Activated T-cell treated with anti-CD3 and anti-CD28 coated beads, Interleukin-2, amount 50 U/mL, for 24 hours (primary cell): ENCODE data around the gene PLK1.

Experiments used
- DNase-seq: peaks from one replicate; pipeline ENCODE4 v3.0.0-alpha.2; 2020
- H3K27ac Mint-ChIP-seq: 2 replicates; pipeline ENCODE4 v1.8.0; 2020; ENCODE audit warnings: mild to moderate bottlenecking, mixed read lengths
- H3K27me3 Mint-ChIP-seq: 2 replicates; pipeline ENCODE4 v1.8.0; 2020; ENCODE audit warnings: mixed read lengths
- H3K36me3 Mint-ChIP-seq: 2 replicates; pipeline ENCODE4 v1.8.0; 2020; ENCODE audit warnings: low read depth, mixed read lengths
- H3K4me1 Mint-ChIP-seq: 2 replicates; pipeline ENCODE4 v1.8.0; 2020; ENCODE audit warnings: low read depth, mixed read lengths
- H3K4me3 Mint-ChIP-seq: 2 replicates; pipeline ENCODE4 v1.8.0; 2020; ENCODE audit warnings: mild to moderate bottlenecking, moderate library complexity, mixed read lengths
- H3K9me3 Mint-ChIP-seq: 2 replicates; pipeline ENCODE4 v1.8.0; 2020; ENCODE audit warnings: mixed read lengths

The PLK1 gene

DNA sequence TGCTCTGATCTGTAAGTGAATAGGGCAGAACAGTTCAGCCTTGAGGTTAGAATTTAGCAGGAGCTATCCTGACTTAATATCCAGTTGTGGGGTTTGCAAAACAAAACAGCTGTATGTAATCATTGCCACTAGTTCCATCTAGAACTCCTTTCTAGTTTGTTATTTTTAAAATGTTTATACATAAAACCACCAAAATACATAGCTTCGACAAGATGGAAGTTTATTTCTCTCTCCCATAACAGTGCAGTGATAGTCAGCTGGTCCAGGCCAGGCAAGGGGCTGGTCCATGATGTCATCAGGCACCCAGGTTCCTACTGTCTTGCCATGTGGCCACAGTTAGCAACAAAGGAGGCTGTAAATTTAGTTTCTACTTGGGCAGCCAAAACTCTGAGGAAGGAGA is 10.5 kb upstream of the PLK1 start:
- no peak for DNase-seq
- peaks cover 94% of the 10 kb centered on the region for H3K36me3 Mint-ChIP-seq
- no peak overlapping the region for H3K27ac Mint-ChIP-seq
- no peaks in the 10 kb centered on the region for H3K9me3 Mint-ChIP-seq
- H3K4me3 Mint-ChIP-seq: no peak overlapping the region
- peaks cover 32% of the 10 kb centered on the region for H3K4me1 Mint-ChIP-seq
- no peaks in the 10 kb centered on the region for H3K27me3 Mint-ChIP-seq

DNA sequence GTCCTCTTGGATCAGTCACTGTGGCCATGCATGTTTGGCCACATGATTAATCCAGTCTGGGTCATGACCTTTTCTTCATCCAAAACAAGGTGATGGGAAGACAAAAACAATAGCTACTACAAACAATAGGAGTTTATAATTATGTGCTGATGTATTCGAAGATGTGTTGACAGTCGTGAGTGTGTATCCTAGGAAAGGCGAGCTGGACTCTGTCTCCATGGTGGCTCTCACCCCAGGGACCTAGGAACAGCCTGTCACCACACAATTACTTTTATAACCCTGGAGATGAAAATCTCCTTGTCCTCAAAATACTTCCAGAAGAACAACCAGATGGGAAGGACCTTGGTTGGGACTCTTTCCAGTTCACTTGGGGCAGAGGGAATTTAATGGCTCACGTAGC is 9.8 kb upstream of the PLK1 start:
- H3K27ac Mint-ChIP-seq: no peak overlapping the region
- peaks cover 95% of the 10 kb centered on the region for H3K36me3 Mint-ChIP-seq
- no peaks in the 10 kb centered on the region for H3K9me3 Mint-ChIP-seq
- no peak for DNase-seq
- H3K4me1 Mint-ChIP-seq: peaks cover 28% of the 10 kb centered on the region
- H3K4me3 Mint-ChIP-seq: no peak overlapping the region
- H3K27me3 Mint-ChIP-seq: no peaks in the 10 kb centered on the region

DNA sequence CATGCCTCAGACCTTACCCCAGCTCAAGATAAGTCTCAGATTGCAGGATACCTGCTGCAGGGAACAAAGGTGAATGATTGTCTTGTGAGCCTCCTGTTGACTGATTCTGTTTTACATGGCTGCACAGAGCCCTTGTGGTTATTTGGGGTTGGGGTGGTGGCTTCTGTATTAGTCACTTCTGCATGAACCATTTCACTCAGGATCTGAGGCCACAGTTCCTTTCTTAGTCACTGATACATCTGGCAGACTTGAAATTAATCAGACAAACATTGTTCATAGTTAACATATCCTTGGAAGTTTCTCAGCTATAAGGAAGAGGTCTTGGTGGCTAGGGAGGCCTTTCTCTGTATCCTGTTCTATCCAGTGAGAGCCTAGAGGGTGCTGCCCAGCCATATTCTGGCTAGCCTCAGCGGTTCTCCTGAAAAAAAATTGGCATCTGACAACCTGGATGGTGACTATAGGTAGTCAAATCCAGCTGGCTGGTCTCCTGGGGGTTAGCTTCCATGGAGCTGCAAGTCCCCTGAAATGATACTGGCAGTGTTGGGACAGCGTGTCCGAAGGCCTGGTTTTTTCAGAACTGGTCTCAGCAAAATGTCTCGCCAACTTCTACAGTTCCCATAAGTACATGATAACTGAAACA is 8.4 kb upstream of the PLK1 start:
- Mint-ChIP-seq H3K9me3 (no peaks in the 10 kb centered on the region), H3K27ac (peak overlapping the region; percentile 79), H3K4me3 (no peak overlapping the region), H3K27me3 (no peaks in the 10 kb centered on the region), H3K4me1 (peaks cover 25% of the 10 kb centered on the region), H3K36me3 (peaks cover 94% of the 10 kb centered on the region)
- peak; percentile 45 for DNase-seq

DNA sequence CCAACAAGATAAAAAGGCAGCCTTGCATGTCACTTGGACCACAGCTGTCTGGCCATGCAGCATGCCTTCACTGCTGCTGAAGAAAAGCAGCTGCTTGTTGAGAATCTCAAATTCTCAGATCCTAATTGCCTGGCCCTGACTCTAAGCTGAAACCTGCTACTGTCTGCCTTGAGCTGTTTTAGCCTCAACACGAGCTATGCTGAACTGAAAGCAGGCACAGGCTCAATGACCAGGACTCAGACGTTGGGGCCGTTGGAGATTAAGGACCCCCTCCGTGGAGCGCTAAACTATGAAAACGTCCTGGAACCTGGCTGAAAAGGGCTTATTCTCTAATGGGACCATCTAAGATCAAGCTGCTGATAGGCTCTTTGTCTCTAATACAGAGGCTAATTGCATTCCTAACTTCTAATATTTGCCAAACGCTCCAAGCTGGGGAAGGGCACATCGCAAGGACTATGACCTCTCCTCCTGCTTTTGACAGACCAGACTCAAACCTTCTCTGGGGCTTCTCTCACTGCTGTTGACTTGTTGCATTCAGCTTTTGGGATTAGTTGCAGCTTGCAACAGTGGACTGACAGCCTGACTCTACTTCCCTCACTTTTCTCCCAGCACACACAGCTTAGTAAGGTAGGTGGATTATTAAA is 4.6 kb upstream of the PLK1 start:
- Mint-ChIP-seq H3K4me3 (no peak overlapping the region), H3K27me3 (no peaks in the 10 kb centered on the region), H3K36me3 (peaks cover 66% of the 10 kb centered on the region), H3K27ac (no peak overlapping the region), H3K4me1 (peaks cover 28% of the 10 kb centered on the region), H3K9me3 (no peaks in the 10 kb centered on the region)
- no peak for DNase-seq

DNA sequence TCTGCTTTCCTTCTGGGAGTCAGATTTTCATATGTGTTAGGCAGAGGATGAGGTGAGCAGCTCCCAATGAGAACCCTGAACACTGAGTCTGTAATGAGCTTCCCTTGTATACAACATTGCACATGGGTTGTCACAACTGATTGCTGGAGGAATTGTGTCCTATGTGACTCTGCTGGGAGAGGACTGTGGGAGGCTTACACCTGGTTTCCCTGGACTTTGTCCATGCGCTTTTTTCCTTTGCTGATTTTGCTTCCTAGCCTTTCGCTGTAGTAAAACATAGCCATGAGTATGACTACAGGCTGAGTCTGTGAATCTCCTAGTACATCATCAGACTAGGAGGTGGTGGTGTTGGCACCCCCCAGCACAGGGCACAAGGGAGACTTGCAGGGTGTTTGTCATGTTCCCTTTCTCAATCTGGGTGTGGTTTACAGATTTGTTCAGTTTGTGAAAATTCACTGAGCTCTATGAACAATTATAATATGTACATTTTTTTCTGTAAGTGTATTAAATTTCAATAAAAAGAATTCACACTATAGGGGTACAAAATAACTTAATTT is 1.7 kb upstream of the PLK1 start:
- Mint-ChIP-seq H3K36me3 (peaks cover 68% of the 10 kb centered on the region), H3K27ac (no peak overlapping the region)

DNA sequence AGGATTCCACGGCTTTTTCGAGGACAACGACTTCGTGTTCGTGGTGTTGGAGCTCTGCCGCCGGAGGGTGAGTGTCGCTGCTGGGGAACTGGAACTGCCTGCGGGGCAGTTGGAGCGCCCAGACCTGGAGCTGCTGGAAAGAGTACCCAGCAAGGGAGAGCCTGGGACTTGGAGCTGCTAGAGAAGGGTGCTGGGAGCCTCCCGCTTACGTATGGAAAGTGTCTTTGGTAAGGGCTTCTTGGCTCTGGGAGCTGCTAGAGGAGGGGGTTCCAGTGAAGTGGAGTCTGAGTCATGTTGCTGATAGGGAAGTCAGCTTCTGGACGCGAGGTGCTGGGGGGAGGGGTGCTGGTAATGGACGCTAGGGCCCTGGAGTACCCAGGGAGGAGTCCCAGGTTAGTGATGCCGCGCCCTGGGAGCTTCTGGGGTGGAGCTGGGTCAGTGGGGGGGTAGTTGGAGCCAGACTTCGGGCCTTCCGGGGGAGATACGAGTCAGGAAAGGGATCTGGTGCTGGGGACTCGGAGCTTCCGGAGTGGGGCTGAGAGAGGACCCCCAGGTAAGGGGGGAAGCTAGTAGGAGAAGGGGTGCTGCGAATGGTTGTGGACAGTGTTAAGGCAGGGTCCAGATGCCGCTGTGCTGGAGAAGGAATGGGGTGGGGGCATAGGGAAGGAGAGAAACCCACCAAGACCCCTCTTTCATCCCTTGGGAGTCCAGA is 741 bp downstream of the PLK1 start:
- H3K9me3 Mint-ChIP-seq: no peaks in the 10 kb centered on the region
- no peaks in the 10 kb centered on the region for H3K27me3 Mint-ChIP-seq
- peak overlapping the region; percentile 88 for H3K4me3 Mint-ChIP-seq
- H3K4me1 Mint-ChIP-seq: peaks cover 18% of the 10 kb centered on the region
- peak overlapping the region; percentile 53 for H3K27ac Mint-ChIP-seq
- peaks cover 71% of the 10 kb centered on the region for H3K36me3 Mint-ChIP-seq
- no peak for DNase-seq

More for the DNA sequence above, 1.7 kb upstream of the PLK1 start:
- no peak for DNase-seq
- Mint-ChIP-seq H3K4me1 (peaks cover 18% of the 10 kb centered on the region), H3K4me3 (no peak overlapping the region), H3K27me3 (no peaks in the 10 kb centered on the region), H3K9me3 (no peaks in the 10 kb centered on the region)

DNA sequence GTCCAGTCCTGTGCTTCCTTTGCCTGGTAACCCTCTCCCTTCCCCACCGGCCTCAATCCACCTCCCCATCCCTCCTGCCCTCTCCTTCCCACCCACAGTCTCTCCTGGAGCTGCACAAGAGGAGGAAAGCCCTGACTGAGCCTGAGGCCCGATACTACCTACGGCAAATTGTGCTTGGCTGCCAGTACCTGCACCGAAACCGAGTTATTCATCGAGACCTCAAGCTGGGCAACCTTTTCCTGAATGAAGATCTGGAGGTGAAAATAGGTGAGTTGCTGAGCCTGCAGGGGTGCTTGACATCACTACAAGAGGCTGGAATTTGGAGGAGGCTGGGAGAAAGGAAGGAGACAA is 1.3 kb downstream of the PLK1 start:
- Mint-ChIP-seq H3K9me3 (no peaks in the 10 kb centered on the region), H3K27ac (no peak overlapping the region), H3K27me3 (no peaks in the 10 kb centered on the region), H3K4me3 (peak overlapping the region; percentile 88), H3K4me1 (peaks cover 18% of the 10 kb centered on the region), H3K36me3 (peaks cover 69% of the 10 kb centered on the region)
- no peak for DNase-seq

DNA sequence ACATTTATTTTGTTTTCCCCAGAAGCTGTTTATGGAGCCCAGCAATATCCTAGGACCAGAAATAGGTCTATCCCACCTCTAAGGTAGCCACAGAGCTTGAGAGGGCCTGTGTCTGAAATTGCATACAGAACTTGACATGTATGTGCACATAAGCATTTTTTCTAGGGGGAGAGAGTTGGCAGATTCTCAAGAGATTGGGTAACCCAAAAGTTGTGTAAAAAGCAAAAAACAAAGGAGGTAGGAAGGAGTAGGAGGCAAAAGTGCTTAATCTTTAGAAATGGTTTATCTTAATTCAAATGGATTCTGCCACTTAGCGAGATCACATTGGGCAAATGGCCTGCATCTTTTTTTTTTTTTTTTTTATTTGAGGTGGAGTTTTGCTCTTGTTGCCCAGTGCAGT is 3.5 kb downstream of the PLK1 start:
- no peak overlapping the region for H3K4me3 Mint-ChIP-seq
- no peaks in the 10 kb centered on the region for H3K9me3 Mint-ChIP-seq
- no peak for DNase-seq
- peaks cover 18% of the 10 kb centered on the region for H3K4me1 Mint-ChIP-seq
- peaks cover 80% of the 10 kb centered on the region for H3K36me3 Mint-ChIP-seq
- no peak overlapping the region for H3K27ac Mint-ChIP-seq
- H3K27me3 Mint-ChIP-seq: no peaks in the 10 kb centered on the region

DNA sequence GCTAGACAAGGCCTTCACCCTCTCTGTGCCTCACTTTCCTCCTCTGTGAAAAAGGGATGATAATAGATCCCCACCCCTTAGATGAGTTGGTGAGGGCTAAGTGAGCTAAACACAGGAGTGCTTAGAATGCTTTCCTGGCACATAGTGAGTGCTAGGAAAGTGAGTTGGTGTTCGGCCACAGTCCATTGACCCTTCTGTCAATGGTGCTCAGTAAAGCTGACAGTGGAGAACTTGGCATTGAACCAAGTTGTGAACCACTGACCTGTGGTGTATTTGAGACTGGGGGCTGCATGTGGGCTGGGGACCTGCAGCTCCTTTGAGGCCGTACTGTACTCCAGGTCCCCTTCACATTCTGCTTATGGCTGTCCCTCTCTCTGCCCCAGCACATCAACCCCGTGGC is 4.8 kb downstream of the PLK1 start:
- DNase-seq: no peak
- H3K36me3 Mint-ChIP-seq: peaks cover 93% of the 10 kb centered on the region
- H3K27me3 Mint-ChIP-seq: no peaks in the 10 kb centered on the region
- H3K4me1 Mint-ChIP-seq: peaks cover 12% of the 10 kb centered on the region
- no peak overlapping the region for H3K27ac Mint-ChIP-seq
- no peaks in the 10 kb centered on the region for H3K9me3 Mint-ChIP-seq
- no peak overlapping the region for H3K4me3 Mint-ChIP-seq

DNA sequence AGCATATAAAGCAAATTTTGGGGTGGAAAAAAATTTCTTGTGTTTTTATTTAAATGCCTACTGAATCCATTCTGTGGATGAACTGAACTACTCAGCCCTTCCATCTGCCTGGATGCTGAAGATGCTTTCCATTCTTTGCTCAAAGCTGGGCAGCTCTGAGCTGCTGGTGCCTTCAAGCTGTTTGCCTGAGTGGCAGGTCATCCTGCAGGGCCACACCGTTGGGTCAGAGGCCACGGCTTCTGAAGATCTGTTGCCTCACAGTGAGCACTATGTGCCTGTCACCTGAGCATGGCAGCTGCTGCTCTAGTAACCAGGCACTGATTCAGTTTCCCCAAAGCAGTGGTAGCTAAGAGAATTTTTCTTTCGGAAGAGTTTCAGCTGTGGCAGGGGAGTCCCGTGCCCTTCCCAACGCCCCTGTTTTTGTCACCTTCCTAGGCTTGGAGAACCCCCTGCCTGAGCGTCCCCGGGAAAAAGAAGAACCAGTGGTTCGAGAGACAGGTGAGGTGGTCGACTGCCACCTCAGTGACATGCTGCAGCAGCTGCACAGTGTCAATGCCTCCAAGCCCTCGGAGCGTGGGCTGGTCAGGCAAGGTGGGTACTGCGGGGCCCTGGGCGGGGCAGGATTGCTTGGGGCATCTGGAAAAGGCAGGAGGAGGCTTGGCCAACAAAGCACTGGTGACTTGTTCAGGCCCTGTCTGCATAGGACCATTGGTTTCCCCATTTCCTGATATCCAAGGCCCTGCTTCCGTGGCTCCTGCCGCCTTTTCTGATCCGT is 8.5 kb downstream of the PLK1 start:
- Mint-ChIP-seq H3K4me3 (no peak overlapping the region), H3K27me3 (no peaks in the 10 kb centered on the region), H3K27ac (no peak overlapping the region)

DNA sequence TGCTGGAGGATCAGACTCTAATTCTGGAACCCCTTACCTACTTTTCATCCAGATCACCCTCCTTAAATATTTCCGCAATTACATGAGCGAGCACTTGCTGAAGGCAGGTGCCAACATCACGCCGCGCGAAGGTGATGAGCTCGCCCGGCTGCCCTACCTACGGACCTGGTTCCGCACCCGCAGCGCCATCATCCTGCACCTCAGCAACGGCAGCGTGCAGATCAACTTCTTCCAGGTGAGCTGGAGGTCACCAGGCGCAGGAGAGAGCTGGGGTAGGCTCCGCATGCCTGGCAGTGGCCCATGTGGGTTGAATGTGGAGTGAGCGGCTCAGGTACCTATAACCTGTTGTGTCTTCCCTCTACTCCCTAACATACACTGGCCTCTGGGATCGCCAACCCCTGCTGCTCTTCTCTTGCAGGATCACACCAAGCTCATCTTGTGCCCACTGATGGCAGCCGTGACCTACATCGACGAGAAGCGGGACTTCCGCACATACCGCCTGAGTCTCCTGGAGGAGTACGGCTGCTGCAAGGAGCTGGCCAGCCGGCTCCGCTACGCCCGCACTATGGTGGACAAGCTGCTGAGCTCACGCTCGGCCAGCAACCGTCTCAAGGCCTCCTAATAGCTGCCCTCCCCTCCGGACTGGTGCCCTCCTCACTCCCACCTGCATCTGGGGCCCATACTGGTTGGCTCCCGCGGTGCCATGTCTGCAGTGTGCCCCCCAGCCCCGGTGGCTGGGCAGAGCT is 10.9 kb downstream of the PLK1 start:
- Mint-ChIP-seq H3K4me3 (no peak overlapping the region), H3K36me3 (peaks cover 74% of the 10 kb centered on the region), H3K9me3 (no peaks in the 10 kb centered on the region), H3K4me1 (peaks cover under 1% of the 10 kb centered on the region), H3K27ac (no peak overlapping the region), H3K27me3 (peaks cover 4% of the 10 kb centered on the region)
- DNase-seq: no peak

More for the DNA sequence above, 8.5 kb downstream of the PLK1 start:
- H3K36me3 Mint-ChIP-seq: peaks cover 95% of the 10 kb centered on the region
- H3K4me1 Mint-ChIP-seq: no peaks in the 10 kb centered on the region
- DNase-seq: no peak
- H3K9me3 Mint-ChIP-seq: no peaks in the 10 kb centered on the region

DNA sequence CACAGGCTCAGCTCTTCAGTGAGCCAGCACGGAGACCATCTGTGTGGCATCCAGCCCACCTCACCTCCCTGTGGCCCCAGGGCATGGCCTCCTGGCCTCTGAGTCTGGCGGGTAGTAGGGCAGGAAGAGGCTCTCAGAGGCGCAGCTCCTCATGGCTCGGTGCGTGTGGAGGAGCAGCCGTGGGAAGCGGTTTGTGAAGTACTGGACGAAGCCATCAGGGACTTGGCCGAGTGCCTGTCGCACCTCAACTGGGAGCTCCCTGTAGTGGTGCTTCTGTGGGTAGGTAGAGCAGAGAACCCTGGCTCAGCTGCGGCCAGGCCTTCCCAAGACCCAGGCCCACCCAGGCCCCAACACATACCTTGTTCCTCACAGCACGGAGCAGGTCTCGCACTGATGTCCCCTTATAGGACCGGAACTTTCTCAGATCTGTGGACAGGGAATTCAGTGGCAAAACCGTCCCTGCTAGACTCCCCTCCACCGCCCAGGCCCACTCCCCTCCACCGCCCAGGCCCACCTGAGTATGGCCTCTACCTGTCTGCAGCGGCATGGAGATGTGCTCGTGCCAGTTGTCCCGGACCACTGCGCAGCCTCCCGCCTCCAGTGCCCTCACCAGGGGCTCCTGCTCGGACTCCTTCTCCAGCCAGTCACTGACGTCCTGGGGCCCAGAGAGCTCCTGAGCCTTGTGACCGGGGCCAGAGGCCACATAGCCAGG is 12.2 kb downstream of the PLK1 start:
- Mint-ChIP-seq H3K27me3 (peaks cover 10% of the 10 kb centered on the region), H3K9me3 (no peaks in the 10 kb centered on the region), H3K27ac (no peak overlapping the region), H3K4me3 (no peak overlapping the region), H3K36me3 (peaks cover 63% of the 10 kb centered on the region), H3K4me1 (peaks cover 4% of the 10 kb centered on the region)
- DNase-seq: no peak

DNA sequence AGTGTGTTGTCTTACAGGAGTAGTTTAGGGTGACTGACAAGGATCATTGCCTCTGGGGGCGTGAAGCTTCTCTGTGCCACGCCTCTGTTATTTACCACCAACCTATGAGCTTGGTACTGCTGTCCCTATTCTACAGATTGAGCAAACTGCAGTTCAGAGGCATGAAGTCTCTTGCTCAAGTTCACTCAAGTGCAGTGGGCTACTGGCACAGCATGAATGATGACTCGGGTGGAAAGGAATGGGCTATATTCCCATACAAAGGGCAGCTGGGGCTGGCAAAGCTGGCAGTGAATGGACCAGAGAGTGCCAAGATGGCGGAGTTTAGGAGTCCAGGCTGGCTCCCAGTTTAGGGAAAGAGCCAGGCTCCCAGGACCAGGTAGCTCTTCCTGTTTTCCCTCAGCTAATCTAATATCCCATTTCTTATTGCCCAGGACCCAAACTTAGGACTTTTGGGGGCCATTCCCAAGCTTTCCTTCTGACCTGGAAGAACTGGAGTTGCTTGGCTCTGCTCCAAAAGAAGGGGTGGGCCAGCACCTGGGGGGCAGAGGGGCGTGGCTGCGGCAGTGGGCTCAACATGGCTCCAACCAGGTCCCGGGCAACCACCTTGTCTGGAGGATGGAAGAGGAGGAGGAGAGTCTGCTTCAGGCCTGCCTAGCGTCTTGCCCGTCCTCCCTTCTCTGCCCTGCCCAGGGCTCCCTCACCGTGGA is 12.9 kb downstream of the PLK1 start:
- Mint-ChIP-seq H3K27ac (no peak overlapping the region), H3K9me3 (no peaks in the 10 kb centered on the region), H3K4me3 (no peak overlapping the region), H3K27me3 (peaks cover 10% of the 10 kb centered on the region), H3K4me1 (peaks cover 4% of the 10 kb centered on the region), H3K36me3 (peaks cover 58% of the 10 kb centered on the region)
- no peak for DNase-seq
